ENCODE data around the gene ST7. TPM values are rescaled to one million over a fixed set of nuclear protein-coding genes. Genes with fewer than 3 reads are reported as not detected.

Gene ST7
- total RNA-seq, 1 experiment from 2014 or later = 38.2 TPM

- no peaks in the 10 kb centered on the region for H3K36me3 ChIP-seq (ENCODE audit: control insufficient read depth, insufficient read depth, low read length)
- intact Hi-C loops (cut with micrococcal nuclease; ENCODE audit: unreplicated experiment) = no loop called here
- H3K27me3 ChIP-seq (replicated peaks; ENCODE audit: control insufficient read depth, insufficient read depth, low read length) = no peaks in the 10 kb centered on the region
- no peaks in the 10 kb centered on the region for H3K9me3 ChIP-seq
- Mint-ChIP-seq H3K4me3 (ENCODE audit: unreplicated experiment) (no peak overlapping the region), H3K27ac (ENCODE audit: unreplicated experiment) (no peak overlapping the region), H3K9me3 (ENCODE audit: unreplicated experiment) (no peaks in the 10 kb centered on the region), H3K36me3 (ENCODE audit: insufficient read depth, unreplicated experiment) (no peaks in the 10 kb centered on the region), H3K27me3 (ENCODE audit: insufficient read depth, unreplicated experiment) (no peaks in the 10 kb centered on the region), H3K4me1 (ENCODE audit: low read depth, unreplicated experiment) (peaks cover 14% of the 10 kb centered on the region)
- ChIA-PET CTCF (interaction anchor here (0.7 kb wide), 2 partner anchors 21 to 137 kb away, joined by 3 to 4 read pairs; no protein-coding TSS in a partner anchor), POLR2A (interaction anchor here (0.5 kb wide), 1 partner anchor 110 kb away, joined by 6 read pairs; no protein-coding TSS in a partner anchor)
- DNase-seq = no peak
- H3K4me3 ChIP-seq (ENCODE audit: low read depth, low read length) = no peak overlapping the region
- peaks cover 10% of the 10 kb centered on the region for H3K4me1 ChIP-seq
- no TSS peak for BruUV-seq (replicated peaks)
- no peak for TF ChIP-seq CTCF (IDR thresholded peaks at IDR 0.05; ENCODE audit: insufficient read depth in 1 of 2, low read depth in 1 of 2, low read length in 1 of 2, severe bottlenecking in 1 of 2, unreplicated experiment in 1 of 2)
These were observed 114.0 kb downstream of the ST7 start for GRCh38 chr7:117067340-117067739.

- intact Hi-C loops (cut with micrococcal nuclease; ENCODE audit: unreplicated experiment) = no loop called here
- Mint-ChIP-seq H3K4me3 (ENCODE audit: unreplicated experiment) (no peak overlapping the region), H3K36me3 (ENCODE audit: insufficient read depth, unreplicated experiment) (no peaks in the 10 kb centered on the region), H3K27ac (ENCODE audit: unreplicated experiment) (no peak overlapping the region), H3K9me3 (ENCODE audit: unreplicated experiment) (no peaks in the 10 kb centered on the region), H3K4me1 (ENCODE audit: low read depth, unreplicated experiment) (peaks cover 14% of the 10 kb centered on the region), H3K27me3 (ENCODE audit: insufficient read depth, unreplicated experiment) (no peaks in the 10 kb centered on the region)
- CTCF ChIA-PET = no interaction called here
- no TSS peak for BruUV-seq (replicated peaks)
- TF ChIP-seq CTCF (IDR thresholded peaks at IDR 0.05; ENCODE audit: insufficient read depth in 1 of 2, low read depth in 1 of 2, low read length in 1 of 2, severe bottlenecking in 1 of 2, unreplicated experiment in 1 of 2) = no peak
- no peaks in the 10 kb centered on the region for H3K36me3 ChIP-seq (ENCODE audit: control insufficient read depth, insufficient read depth, low read length)
- H3K27me3 ChIP-seq (replicated peaks; ENCODE audit: control insufficient read depth, insufficient read depth, low read length) = no peaks in the 10 kb centered on the region
- H3K4me1 ChIP-seq = peaks cover 10% of the 10 kb centered on the region
- H3K9me3 ChIP-seq = no peaks in the 10 kb centered on the region
- POLR2A ChIA-PET = no interaction called here
- no peak for DNase-seq
- H3K4me3 ChIP-seq (ENCODE audit: low read depth, low read length) = no peak overlapping the region
These were observed 115.3 kb downstream of the ST7 start for GRCh38 chr7:117068511-117069145.

GRCh38 chr7:117069379-117069778, 116.1 kb downstream of the ST7 start:
- DNase-seq = no peak
- H3K36me3 Mint-ChIP-seq (ENCODE audit: insufficient read depth, unreplicated experiment) = no peaks in the 10 kb centered on the region
- ChIA-PET CTCF (no interaction called here), POLR2A (no interaction called here)
- H3K4me1 Mint-ChIP-seq (ENCODE audit: low read depth, unreplicated experiment) = peaks cover 14% of the 10 kb centered on the region
- Histone ChIP-seq H3K4me3 (ENCODE audit: low read depth, low read length) (no peak overlapping the region), H3K4me1 (peaks cover 10% of the 10 kb centered on the region), H3K36me3 (ENCODE audit: control insufficient read depth, insufficient read depth, low read length) (no peaks in the 10 kb centered on the region), H3K27me3 (replicated peaks; ENCODE audit: control insufficient read depth, insufficient read depth, low read length) (no peaks in the 10 kb centered on the region), H3K9me3 (no peaks in the 10 kb centered on the region)
- H3K27me3 Mint-ChIP-seq (ENCODE audit: insufficient read depth, unreplicated experiment) = no peaks in the 10 kb centered on the region
- no peak overlapping the region for H3K4me3 Mint-ChIP-seq (ENCODE audit: unreplicated experiment)
- H3K9me3 Mint-ChIP-seq (ENCODE audit: unreplicated experiment) = no peaks in the 10 kb centered on the region
- BruUV-seq (replicated peaks) = no TSS peak
- intact Hi-C loops (cut with micrococcal nuclease; ENCODE audit: unreplicated experiment) = no loop called here
- H3K27ac Mint-ChIP-seq (ENCODE audit: unreplicated experiment) = no peak overlapping the region
- no peak for TF ChIP-seq CTCF (IDR thresholded peaks at IDR 0.05; ENCODE audit: insufficient read depth in 1 of 2, low read depth in 1 of 2, low read length in 1 of 2, severe bottlenecking in 1 of 2, unreplicated experiment in 1 of 2)
